Prostate gland (tissue), 2 donors: ENCODE data around the gene RAB3B. TPM values are rescaled to one million over a fixed set of nuclear protein-coding genes. Genes with fewer than 3 reads are reported as not detected.
"Not testable (repeated sequence)": the region's sequence is repeated elsewhere in the genome, so short reads cannot be mapped to it uniquely, and the experiment has no call there.

Experiments
- DNase-seq: peaks from one replicate; pipeline ENCODE4 v3.0.0-alpha.2; 2019; ENCODE audit warnings: low spot score
- H3K27ac ChIP-seq, 2 donors: fragments of 200-600 bp; sonication (generic); 2 replicates each; pipeline ENCODE4 v1.5.1; 2017 to 2019
- H3K27me3 ChIP-seq: fragments of 200-600 bp; sonication (generic); replicated peaks from 2 replicates; pipeline ENCODE4 v1.5.1; 2019; ENCODE audit not compliant: insufficient read depth
- H3K36me3 ChIP-seq, 2 donors: fragments of 200-600 bp; sonication (generic); 1 replicate in 1 of 2; 2 replicates in 1 of 2; pipeline versions ENCODE4 v1.5.1 to v1.8.1; 2017 to 2019
- H3K4me1 ChIP-seq: fragments of 200-600 bp; sonication (generic); replicated peaks from 2 replicates; pipeline ENCODE4 v1.5.1; 2019
- H3K4me3 ChIP-seq, 2 donors: fragments of 200-600 bp; sonication (generic); 2 replicates each; pipeline ENCODE4 v1.5.1; 2017 to 2019
- H3K9me3 ChIP-seq: fragments of 200-600 bp; sonication (generic); 2 replicates; pipeline ENCODE4 v1.5.1; 2017
- POLR2A ChIP-seq: fragments of 450-650 bp; IDR thresholded peaks from one replicate; pipeline ENCODE4 v1.6.1; 2016; ENCODE audit warnings: antibody characterized with exemption, mild to moderate bottlenecking
- POLR2AphosphoS5 ChIP-seq: sonication (generic); formaldehyde crosslinking; IDR thresholded peaks from one replicate; pipeline ENCODE4 v1.6.1; 2017; ENCODE audit warnings: antibody characterized with exemption
- WGBS: methylation state at CpG from one replicate; pipeline ENCODE4 v1.1.5; 2018; 5-methylcytosine and 5-hydroxymethylcytosine counted together
- intact Hi-C: fragments of 100-400 bp; cut with DNase I; formaldehyde crosslinking; loops from one replicate; pipeline ENCODE4 v1.14.2; 2022
- total RNA-seq, 2 donors: library from RNA; depleted of rRNA; stranded (reverse); fragments of >200 nt; gene quantifications; one replicate each; pipeline ENCODE4 v1.1.0, GENCODE V29; 2016
- TF ChIP-seq, protein P1 (sequence below), 4 experiments: fragments of 200-600 bp in 2 of 4; fragments of 450-650 bp in 2 of 4; sonication (generic) in 2 of 4; IDR thresholded peaks; 1 replicate in 3 of 4; 2 replicates in 1 of 4; pipeline ENCODE4 v1.5.1; 2016 to 2019; ENCODE audit warnings: antibody characterized with exemption in 4 of 4, mild to moderate bottlenecking in 2 of 4, moderate library complexity in 2 of 4

RAB3B gene
- total RNA-seq, 2 donors from 2014 or later, result 8.5 to 23.6 TPM

DNA sequence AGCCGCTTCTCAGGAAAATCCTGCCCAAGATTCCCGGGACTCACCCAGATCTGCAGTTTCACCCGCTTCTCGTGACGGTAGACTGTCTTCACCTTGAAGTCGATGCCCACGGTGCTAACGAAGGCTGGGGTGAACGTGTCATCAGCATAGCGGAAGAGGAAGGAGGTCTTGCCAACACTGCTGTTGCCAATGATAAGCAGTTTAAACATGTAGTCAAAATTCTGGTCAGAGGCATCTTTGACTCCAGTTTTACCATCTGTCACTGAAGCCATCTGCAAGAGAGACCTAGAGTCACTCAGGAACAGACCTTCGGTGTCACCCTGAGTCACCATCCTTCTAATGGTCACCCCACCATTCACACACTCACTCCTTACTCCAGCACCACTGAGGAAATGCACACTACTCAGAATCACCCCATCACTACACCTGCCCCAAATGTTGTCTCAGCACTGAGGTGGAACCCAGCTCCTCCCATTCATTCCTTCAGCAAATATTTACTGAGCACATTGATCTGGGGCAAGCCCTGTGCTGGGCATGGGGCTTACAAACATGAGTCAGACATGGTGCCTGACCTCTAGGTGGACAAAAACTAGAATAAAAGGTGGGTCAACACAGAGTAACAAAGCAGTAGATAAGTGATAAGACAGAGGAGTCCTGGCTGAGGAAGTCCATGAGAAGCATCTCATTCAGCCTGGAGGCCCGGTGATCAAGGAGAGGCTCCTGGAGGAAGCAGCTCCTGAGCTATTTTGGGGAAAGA is 13.5 kb downstream of the RAB3B start:
- WGBS, result 91% methylated on average over 12 of the region's 12 CpGs
- TF ChIP-seq, protein P1, sequence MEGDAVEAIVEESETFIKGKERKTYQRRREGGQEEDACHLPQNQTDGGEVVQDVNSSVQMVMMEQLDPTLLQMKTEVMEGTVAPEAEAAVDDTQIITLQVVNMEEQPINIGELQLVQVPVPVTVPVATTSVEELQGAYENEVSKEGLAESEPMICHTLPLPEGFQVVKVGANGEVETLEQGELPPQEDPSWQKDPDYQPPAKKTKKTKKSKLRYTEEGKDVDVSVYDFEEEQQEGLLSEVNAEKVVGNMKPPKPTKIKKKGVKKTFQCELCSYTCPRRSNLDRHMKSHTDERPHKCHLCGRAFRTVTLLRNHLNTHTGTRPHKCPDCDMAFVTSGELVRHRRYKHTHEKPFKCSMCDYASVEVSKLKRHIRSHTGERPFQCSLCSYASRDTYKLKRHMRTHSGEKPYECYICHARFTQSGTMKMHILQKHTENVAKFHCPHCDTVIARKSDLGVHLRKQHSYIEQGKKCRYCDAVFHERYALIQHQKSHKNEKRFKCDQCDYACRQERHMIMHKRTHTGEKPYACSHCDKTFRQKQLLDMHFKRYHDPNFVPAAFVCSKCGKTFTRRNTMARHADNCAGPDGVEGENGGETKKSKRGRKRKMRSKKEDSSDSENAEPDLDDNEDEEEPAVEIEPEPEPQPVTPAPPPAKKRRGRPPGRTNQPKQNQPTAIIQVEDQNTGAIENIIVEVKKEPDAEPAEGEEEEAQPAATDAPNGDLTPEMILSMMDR (IDR thresholded peaks at IDR 0.05), result no peak
- TF ChIP-seq POLR2A (no peak), POLR2AphosphoS5 (no peak)
- H3K4me1 ChIP-seq, result no peaks in the 10 kb centered on the region
- H3K4me3 ChIP-seq, result no peak overlapping the region
- no peak overlapping the region for H3K27ac ChIP-seq
- H3K36me3 ChIP-seq, result no peaks in the 10 kb centered on the region
- H3K9me3 ChIP-seq, result no peaks in the 10 kb centered on the region
- intact Hi-C loops, result no loop called here
- H3K27me3 ChIP-seq, result no peaks in the 10 kb centered on the region
- no peak for DNase-seq

DNA sequence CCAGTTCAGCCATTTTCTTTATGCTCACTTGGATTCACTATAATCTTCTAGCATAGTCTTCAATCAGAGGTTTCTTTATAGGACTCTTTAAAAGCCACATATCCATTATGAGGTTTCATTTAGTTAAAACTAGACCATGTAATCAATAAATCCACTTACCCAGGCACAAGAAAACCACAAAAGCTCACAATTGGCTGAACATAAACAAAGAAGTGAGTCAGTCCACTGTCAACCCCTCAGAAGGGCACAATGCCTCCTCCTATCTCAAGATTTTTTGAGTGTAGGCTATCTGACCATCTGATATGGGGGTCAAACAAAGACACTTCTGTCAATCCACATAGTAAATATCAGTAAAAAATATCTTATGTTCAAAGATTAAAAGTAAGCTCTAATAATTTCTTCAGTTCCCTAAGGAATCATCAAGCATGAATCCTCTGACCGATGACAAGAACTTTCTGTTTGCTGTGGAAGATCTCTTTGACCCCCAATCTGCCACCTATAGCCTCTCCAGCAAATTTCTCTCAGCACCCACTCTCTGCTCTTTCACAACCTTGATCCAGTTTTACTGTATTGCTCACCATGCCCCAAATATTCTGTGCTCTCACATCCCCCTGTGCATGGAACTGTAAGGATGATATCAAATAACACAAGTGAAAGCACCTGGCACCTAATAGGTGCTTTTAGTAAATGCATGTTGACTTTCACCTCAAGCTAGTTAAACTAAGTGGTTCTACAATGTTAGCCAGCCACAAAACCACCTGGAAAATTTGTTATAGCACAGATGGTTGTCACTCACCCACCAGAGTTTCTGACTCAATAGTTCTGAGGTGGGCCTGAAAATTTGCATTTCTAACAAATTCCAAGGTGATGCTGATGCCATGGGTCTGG is 16.7 kb downstream of the RAB3B start:
- Histone ChIP-seq H3K4me1 (no peaks in the 10 kb centered on the region), H3K27ac (no peak overlapping the region), H3K9me3 (no peaks in the 10 kb centered on the region), H3K4me3 (no peak overlapping the region), H3K27me3 (no peaks in the 10 kb centered on the region), H3K36me3 (no peaks in the 10 kb centered on the region)
- no peak for DNase-seq
- intact Hi-C loops, result no loop called here
- WGBS, result 81% methylated on average over 1 of the region's 1 CpG
- no peak for TF ChIP-seq POLR2A
- TF ChIP-seq, protein P1 (IDR thresholded peaks at IDR 0.05), result no peak
- TF ChIP-seq POLR2AphosphoS5, result no peak

DNA sequence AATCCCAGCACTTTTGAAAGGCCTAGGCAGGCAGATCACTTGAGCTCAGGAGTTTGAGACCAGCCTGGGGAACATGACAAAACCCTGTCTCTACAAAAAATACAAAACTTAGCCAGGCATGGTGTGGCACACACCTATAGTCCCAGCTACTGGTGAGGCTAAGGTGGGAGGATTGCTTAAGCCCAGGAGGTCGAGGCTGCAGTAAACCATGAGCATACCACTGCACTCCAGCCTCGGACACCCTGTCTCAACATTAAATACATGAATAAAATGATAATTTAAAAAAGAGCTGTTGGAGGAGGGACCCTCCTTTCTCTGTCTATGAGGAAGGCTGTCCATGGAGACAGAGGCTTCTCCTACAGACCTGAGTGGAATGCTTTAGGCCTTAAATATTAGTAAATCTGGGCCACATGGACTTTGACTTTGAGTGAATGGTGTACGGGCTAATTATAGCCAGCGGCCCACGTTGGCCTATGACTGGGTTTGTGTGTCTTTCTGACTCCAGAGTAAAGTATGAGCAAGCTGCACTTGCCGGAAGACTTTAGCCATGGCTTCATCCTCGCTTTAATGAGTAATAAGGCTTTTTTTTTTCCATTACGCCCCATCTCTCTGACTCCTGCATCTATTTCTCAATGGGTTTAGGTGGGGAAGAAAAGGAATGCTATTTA is 21.3 kb downstream of the RAB3B start:
- no peak overlapping the region for H3K4me3 ChIP-seq
- H3K27me3 ChIP-seq, result no peaks in the 10 kb centered on the region
- H3K27ac ChIP-seq, result peak overlapping the region in 1 of 2 donors; percentile 7
- no peaks in the 10 kb centered on the region for H3K9me3 ChIP-seq
- DNase-seq, result no peak
- H3K4me1 ChIP-seq, result no peaks in the 10 kb centered on the region
- 87% methylated on average over 8 of the region's 8 CpGs for WGBS
- intact Hi-C loops, result no loop called here
- H3K36me3 ChIP-seq, result no peaks in the 10 kb centered on the region
- TF ChIP-seq POLR2A, result no peak
- TF ChIP-seq, protein P1 (IDR thresholded peaks at IDR 0.05), result no peak
- no peak for TF ChIP-seq POLR2AphosphoS5

DNA sequence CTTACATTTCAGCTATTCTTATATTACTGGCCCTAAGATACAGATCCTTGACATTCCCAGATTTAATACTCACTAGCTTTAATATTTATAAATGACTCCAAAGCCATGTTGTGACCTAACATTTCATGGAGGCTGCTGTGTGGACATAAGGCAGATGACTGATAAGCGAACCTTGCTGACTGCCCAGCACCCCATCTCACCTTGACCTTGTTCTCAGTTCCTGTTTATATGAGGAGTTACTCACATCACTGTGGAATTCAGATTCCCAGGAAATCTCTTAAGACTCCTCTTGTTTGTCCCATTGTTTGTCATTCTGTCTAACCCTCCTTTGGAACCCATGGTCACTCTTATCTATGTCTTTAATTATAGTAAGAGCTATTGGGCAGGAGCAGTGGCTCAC is 21.9 kb downstream of the RAB3B start:
- Histone ChIP-seq H3K9me3 (no peaks in the 10 kb centered on the region), H3K4me3 (no peak overlapping the region), H3K27me3 (no peaks in the 10 kb centered on the region), H3K4me1 (no peaks in the 10 kb centered on the region), H3K27ac (peak overlapping the region in 1 of 2 donors; percentile 7), H3K36me3 (no peaks in the 10 kb centered on the region)
- TF ChIP-seq POLR2A (no peak), POLR2AphosphoS5 (no peak)
- TF ChIP-seq, protein P1 (IDR thresholded peaks at IDR 0.05), result no peak
- 100% methylated on average over 1 of the region's 1 CpG for WGBS
- intact Hi-C loops, result no loop called here
- no peak for DNase-seq

DNA sequence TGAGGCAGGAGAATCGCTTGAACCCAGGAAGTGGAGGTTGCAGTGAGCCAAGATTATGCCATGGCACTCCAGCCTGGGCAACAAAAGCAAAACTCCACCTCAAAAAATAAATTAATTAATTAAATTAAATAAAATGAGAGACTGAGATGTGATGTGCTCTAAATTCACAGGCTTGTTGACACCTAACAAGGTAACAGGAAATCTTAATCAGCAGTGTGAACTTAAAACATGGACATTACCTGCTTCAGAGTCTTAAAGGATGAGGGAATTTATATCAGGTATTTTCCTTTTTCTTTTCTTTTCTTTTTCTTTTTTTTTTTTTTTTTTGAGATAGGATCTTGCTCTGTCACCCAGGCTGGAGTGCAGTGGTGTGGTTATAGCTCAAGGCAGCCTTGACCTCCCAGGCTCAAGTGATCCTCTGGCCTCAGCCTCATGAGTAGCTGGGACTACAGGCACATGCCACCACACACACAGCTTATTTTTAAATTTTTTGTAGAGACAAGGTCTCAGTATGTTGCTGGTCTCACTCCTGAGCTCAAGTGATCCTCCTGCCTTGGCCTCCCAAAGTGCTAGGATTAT is 23.2 kb downstream of the RAB3B start:
- H3K4me1 ChIP-seq, intact Hi-C loops, H3K27me3 ChIP-seq, H3K27ac ChIP-seq, H3K36me3 ChIP-seq, H3K4me3 ChIP-seq, DNase-seq, H3K9me3 ChIP-seq: not testable (repeated sequence)
- WGBS, result 96% methylated on average over 1 of the region's 1 CpG
